HS-5 (cell line): ENCODE results near the gene PHF2.

Source experiments
- DNase-seq: peaks from one replicate; pipeline ENCODE4 v3.0.0-alpha.2; 2012; ENCODE audit warnings: low read depth

PHF2 gene

GRCh38 chr9:93630806-93631411 is 54.5 kb downstream of the PHF2 start:
- DNase-seq: no peak

- DNase-seq: no peak
Observed at GRCh38 chr9:93633492-93634221, 57.3 kb downstream of the PHF2 start.

GRCh38 chr9:93634311-93635185 is 58.2 kb downstream of the PHF2 start:
- no peak for DNase-seq

DNA sequence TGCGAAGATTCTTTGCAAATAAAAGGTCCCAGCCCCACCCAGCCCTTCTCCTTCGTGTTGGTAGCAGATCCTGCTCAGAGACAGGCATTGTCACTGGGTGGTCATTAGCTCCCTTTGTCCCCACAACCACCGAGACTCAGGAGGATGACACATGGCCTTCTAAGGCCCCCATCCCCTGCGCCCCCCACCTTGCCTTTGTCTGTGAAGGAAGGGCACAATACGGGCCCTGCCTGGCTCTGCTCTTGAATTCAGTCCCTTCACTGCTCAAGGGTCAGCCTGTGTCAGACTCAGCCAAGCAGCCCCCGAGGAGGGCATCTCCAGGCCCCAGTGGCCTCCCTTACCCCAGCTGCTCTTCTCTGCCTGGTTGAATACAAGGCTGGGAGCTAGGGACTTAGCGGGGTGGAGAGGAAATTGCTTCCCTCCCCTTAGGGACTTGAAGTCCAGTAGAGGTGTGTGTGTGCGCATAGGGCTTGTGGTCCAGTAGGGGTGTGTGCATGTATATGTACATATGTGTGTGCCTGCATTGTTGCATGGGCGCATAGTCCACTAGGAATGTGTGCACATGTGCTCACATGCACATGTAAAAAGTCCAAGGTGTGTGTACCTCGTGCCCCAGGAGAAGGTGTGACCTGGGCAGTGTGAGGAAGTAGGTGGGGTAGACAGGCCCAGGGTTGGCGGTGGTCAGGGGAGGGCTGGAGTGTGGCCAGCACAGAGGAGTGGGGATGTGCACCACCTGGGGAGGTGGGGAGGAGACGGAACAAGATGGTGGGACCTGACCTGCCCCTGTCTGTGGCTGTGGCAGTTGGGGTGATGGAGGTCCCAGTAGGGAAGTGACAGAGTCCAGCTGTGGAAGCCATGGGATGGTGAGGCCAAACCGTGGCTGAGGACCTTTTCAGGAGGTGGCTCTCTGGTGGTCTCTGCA is 59.1 kb downstream of the PHF2 start:
- no peak for DNase-seq

- no peak for DNase-seq
Observed at GRCh38 chr9:93636172-93636661, 59.8 kb downstream of the PHF2 start.

DNA sequence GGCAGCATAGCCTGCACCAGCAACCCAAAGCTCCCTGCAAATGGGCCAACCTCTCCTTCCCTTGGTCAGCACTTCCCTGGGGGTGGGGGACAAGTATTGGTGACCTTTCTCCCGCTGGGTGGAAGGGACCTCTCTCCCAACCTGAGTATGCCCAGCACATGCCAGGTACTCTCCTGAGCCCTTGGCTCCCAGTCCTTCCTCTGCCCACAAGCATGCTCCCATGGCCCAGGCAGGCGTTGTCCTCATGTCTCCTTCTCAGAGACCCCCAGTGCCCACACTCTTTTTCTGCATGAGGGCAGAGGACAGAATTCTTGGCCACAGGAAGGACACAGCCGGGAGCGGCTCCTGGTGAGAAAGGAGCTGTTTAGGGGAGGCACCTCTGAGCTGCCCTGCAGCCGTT is 60.3 kb downstream of the PHF2 start:
- DNase-seq: no peak

DNA sequence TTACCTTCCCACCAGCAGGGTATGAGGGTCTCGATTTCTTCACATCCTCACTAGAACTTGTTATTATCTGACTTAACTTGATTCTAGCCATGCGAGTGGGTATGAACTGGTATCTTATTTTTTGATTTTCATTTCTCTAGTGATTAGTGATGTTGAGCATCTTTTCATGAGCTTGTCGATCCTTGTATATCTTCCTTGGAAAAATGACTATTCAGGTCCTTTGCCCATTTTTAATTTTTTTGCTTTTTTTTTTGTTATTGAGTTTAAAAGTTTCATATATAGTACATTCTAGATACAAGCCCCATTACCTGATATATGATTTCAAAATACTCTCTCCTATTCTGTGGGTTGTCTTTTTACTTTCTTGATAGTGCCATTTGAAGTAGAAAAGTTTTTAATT is 61.5 kb downstream of the PHF2 start:
- DNase-seq: no peak

- DNase-seq: no peak
Observed at GRCh38 chr9:93640027-93640426, 63.6 kb downstream of the PHF2 start.

DNA sequence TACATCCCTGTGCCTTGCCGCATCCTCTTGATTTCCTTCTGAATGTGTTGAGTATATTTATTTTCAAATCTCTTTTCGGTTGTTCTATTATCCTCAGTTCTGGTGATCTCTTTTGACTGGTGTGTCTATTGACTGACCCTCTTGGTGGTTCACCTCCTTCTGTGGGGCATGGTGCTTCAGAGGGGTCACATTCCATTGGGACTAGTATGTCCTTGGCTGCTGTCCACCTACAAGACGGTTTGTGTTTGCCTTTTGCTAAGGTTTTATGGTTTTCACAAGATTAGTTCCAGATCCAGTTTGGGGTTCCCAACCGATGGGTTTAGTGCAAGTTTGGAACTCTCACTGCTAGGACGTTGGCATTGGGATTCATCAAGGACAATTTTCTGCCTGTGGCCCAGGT is 66.6 kb downstream of the PHF2 start:
- DNase-seq: peak; percentile 46

DNA sequence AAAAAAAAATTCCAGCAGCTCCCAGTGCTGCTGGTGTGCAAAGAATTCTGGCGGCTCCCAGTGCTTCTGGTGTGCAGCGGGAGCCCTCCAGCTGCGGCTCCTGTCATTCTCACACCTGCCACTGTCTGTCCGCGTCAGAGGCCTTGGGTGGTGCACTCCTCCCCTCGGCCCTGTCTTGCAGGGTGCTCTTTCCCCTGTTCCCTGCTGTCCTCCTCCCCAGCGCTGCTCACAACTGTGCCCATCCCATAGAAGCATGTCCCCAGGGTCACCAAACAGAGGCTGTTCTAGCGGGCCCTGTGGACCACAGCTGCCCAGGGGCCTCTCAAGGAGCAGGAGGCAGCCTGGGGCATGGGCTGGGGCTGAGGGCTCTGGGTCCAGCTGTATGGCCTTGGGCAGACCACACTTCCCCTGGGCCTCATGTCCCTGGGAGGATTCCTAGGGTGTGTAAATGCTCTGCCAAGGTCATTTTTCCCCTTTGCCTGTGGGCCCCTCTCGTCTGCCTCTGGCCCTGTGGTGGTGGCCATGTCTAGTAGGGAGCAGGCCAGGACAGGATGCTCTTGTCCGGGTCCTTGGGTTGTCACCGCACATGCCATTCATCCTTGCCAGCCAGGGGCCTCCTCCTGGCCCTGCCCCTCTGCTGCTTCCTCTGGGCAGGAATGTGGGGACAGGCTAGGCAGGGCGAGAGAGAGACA is 68.2 kb downstream of the PHF2 start:
- no peak for DNase-seq

DNA sequence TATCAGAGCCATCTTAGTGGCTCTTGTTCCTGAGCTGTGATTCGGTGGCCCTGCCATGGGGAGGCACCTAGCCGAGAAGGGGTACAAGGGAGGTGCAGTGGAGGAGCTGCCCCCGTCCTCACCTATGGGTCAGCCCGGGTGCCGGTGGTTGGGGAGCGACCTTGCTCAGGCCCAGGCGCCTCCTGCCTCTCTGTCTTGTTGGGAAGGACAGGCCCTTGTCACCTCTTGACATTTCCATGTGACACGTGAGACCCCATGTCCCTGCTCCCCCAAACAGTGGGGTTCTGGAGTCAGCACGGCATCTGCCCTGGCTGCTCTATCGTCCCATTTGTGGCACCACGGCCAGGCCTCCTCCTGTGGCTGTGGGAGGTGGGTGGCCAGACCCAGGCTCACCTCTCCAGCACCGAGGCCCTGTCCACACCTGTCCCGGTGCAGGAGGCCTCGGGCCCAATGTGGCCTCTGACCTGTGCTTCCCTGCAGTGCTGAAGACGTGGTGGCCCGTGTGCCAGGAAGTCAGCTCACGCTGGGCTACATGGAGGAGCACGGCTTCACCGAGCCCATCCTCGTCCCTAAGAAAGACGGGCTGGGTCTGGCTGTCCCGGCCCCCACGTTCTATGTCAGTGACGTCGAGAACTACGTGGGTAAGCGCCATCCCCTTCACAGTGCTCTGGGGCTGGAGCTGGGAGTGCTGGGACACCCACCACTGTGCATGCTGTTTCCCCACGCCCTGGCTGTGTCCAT is 68.9 kb downstream of the PHF2 start:
- no peak for DNase-seq

GRCh38 chr9:93645921-93646639 is 69.7 kb downstream of the PHF2 start:
- DNase-seq: no peak

DNA sequence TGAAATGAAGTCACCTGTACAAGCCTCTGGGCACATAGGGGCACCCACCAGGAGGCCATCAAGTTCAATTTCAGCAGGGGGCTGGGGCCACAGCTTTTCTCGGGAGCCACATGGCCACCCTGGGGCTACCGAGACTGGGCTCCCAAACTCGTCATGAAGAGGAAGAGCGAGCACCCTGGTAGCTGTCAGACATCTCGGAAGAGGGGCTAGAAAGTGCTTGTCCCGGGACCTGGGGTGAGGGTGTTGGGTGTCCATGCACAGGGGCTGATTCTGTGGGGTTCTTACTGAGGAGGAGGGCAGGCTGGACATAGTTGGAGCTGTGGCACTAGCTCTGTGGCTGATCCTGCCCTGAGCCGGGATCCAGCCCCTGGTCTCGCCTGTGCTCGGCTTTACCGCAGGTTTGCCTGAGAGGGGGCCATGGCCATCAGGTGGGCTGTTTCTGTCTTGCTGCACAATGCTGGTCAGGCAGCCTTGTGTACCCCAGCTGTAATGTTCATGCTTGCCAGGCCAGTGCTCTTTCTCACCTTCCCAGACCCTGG is 70.3 kb downstream of the PHF2 start:
- no peak for DNase-seq

DNA sequence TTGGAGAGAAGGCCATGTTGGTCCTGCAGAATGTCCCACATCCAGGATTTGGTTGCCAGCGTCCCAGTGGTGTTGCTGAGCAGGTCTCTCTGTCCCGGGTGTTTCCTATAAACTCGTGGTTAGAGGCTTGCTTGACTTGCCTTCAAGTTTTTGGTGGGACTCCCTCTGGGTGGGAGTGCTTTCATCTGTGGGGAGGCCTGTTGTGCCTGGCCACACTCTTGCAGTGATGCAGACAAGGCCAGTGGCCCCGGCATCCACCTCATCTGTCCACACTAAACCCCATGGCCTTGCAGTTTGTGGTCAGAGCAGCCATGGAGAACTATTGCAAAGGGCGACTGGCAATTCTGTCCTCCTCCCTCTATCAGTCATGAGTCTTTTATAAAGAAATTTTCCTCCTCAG is 71.8 kb downstream of the PHF2 start:
- DNase-seq: no peak

DNA sequence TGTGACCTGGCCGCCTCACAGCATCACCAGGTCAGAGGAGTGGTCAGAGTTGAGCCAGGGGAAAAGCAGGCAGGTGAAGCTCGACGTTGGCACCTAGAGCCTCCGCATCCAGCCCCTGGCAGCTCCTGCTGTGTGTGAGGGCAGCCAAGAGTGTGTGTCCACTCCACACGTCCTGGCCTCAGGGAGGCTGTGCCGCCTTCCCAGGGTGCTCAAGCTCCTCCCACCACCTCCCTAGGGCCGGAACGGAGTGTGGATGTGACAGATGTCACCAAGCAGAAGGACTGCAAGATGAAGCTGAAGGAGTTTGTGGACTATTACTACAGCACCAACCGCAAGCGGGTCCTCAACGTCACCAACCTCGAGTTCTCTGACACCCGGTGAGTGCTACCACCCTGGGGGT is 72.5 kb downstream of the PHF2 start:
- no peak for DNase-seq

GRCh38 chr9:93649610-93650261 is 73.4 kb downstream of the PHF2 start:
- DNase-seq: no peak

DNA sequence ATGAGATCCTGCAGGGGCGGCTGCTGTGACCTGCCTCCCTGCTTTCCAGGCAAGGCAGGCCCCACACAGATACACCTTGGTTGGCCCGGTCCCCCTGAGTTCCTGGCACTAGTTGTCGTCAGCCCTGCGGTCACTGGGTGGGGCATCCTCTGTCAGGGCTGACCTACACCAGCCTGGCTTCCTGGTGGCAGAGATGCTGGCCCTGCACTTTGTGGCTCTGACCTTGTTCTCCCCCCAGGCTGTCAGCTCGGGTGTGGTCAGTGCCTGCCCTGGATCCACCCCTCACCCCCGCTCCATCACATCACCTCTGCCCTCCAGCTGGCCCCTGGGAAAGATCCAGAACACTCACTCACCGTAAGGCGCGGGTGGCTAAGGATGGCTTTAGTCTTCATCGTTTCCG is 74.1 kb downstream of the PHF2 start:
- DNase-seq: no peak

DNA sequence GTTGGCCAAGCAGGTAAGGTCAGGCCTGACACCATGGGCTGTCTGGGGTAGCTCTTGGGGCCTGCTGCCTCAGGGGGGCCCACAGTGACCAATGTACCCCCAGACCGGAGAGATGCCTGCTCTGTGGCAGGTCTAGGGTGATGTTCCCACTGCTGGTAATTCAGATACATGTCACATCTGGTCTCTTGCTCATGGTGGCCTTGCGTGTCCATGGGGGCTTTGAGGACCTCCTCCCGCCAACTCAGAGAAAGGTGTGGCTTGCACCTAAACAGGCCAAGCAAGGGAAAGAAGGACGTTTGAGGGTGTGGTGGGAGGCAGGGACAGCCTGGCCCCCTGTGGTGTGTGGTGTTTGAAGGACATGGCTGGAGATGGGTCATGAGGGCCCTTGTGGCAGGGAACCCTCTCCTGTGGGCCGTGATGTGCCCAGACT is 75.2 kb downstream of the PHF2 start:
- DNase-seq: no peak
